Stimulated activated CD4-positive, alpha-beta T cell treated with anti-CD3 and anti-CD28 coated beads, TNF-alpha, amount 100 ng/mL, for 4 hours (primary cell): Measurements from ENCODE around the gene TUBA4B.
"Not testable (repeated sequence)": the region's sequence is repeated elsewhere in the genome, so short reads cannot be mapped to it uniquely, and the experiment has no call there.

Experiments used
- DNase-seq, 3 experiments: peaks; one replicate each; pipeline ENCODE4 v3.0.0-alpha.2; 2020; ENCODE audit warnings: low read depth in 3 of 3

Gene TUBA4B

GRCh38 chr2:219273937-219274336 lies 20.9 kb downstream of the TUBA4B start:
- no peak for DNase-seq

- DNase-seq: no peak
Observed at GRCh38 chr2:219274361-219274921, 21.4 kb downstream of the TUBA4B start.

- peak; percentile 54 to 61 (median 60) for DNase-seq
Observed at GRCh38 chr2:219277703-219278654, 24.9 kb downstream of the TUBA4B start.

- DNase-seq: no peak
Observed at GRCh38 chr2:219278655-219279150, 25.7 kb downstream of the TUBA4B start.

DNA sequence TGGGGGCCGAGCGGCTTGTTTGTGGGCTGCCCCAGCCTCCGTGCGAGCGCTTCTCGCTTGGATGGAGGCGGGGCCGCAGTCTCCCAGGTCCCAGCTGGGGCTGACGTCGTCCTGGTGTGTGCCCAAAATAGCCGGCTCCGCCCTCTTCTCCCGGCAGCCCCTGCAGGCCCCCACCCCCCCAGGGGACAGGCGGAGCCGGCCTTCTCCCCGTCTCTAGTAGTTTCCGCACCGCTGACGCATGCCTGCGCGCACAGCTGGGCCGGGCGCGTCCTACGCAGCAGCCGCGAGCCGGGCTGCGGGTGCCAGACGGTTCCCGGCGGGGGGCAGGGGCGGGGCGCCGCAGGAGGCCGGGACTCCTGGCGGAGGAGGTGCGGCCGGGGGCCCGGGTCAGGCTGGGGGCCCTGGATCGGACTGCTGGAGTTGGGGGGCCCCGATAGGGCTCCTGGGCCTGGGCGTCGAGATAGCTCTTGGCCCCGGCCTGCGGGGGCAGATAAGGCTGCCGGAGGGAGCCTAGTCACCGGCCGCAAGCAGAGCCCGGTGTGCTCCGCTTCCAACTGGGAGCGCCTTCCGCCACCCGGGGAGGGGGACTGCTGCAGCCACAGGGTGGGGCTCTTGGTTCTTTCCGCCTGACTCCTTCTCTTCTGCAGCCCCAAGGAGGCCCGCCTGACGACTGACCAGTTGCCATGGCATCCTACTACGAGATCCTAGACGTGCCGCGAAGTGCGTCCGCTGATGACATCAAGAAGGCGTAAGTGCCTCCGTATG lies 26.3 kb downstream of the TUBA4B start, which contains the start of gene DNAJB2:
Gene DNAJB2, plus strand, starts transcription at position 216 of the 765 bp plus-strand sequence. Its CDS starts 468 bp downstream, at position 684.
- DNase-seq: peak; percentile 94 to 99 (median 99)

- DNase-seq: no peak
Observed at GRCh38 chr2:219279916-219280516, 27.0 kb downstream of the TUBA4B start.

DNA sequence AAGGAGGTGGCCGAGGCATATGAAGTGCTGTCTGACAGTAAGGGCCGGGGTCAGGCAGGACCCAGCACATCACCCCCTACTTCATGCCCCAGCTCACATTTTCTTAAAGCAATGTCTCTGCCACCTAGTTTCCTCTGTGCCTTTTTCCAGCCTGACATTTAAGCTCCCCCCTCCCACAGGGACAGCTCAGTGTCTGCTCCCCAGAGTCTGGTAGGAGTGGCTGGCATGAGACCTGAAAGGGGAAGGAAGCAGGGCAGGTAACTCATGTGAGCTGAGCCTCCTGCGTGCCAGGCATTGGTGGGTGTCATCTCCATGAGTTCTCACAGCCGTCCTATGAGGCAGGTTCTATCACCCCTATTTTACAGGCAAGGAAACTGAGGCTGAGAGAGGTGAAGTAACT lies 27.6 kb downstream of the TUBA4B start:
- no peak for DNase-seq

GRCh38 chr2:219281588-219281987 lies 28.5 kb downstream of the TUBA4B start:
- no peak for DNase-seq

DNA sequence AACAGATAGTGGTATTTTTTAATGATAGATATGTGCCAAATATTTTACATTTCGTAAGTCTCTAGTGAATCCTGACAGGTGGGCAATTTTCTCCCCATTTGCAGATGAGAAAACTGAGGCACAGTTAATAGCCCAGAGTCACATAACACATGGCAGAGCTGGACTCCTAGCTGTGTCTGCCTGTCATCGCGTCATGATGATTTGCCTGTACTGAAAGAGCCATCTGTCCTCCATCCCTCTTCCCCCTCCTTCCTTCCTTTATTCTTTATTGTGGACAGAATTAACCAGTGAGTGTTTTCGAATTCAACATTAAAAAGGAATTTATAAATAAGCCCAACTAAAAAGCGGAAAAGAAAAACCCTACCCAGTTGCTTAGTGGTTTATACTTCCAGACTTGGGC lies 29.3 kb downstream of the TUBA4B start:
- no peak for DNase-seq

DNA sequence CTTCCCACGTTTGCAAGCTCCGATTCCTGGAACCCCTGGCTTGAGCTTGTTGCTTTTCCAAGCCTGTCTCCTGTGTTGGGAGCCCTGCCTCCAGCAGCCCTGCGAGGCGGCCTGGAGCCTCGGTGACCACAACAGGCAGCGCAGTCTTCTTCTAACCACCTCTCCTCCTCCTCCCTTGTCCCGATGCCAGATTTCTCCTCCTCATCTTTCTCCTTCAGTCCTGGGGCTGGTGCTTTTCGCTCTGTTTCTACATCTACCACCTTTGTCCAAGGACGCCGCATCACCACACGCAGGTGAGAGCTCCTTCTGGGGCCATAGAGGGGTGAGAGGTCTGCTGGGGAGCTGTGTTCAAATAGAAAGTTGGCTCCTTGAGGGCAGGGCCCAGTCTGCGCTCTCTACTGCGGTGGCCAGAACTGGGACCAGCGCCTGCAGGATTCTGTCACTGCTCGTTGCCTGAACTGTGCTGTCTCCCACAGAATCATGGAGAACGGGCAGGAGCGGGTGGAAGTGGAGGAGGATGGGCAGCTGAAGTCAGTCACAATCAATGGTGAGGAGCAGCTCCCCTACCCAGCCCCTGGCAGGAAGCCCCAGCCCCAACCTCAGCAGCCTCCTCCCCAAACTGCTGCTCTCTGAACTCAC lies 30.0 kb downstream of the TUBA4B start:
- DNase-seq: no peak

- no peak for DNase-seq
Observed at GRCh38 chr2:219284501-219285372, 31.7 kb downstream of the TUBA4B start.

- no peak for DNase-seq
Observed at GRCh38 chr2:219285373-219285735, 32.3 kb downstream of the TUBA4B start.

GRCh38 chr2:219285894-219286425 lies 32.9 kb downstream of the TUBA4B start:
- no peak for DNase-seq

DNA sequence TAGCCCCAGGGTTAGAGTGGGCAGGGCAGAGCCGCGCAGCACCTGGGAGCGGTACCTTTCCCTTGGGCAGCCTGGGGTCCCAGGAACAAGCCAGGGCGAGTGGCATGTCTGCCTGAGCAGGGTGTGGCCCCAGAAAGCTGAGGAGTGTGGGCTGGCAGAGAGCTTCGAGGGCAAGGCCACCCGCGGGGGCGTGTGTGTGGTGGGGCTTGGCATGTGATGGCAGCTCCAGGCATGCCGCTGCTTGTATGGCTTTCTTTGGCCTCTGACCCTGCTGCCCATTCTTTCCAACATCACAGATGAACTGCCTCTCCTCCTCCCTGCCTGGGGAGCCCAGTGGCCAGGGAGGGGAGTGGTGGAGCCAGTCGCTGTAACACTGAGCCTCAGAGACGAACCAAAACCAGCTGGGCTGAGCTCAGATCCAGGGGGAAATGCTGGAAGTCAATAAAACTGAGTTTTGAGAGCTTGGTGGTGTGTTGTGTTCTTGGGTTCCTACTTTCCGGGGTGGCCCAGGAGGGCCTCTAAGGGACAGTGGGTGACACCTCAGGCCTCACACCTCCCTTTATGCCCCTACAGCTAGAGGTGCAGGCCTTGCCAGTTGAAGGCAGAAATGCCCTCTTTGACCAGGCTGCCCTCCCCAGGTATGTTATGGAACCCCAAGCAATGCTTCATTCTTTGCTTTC lies 33.5 kb downstream of the TUBA4B start:
- no peak for DNase-seq

DNA sequence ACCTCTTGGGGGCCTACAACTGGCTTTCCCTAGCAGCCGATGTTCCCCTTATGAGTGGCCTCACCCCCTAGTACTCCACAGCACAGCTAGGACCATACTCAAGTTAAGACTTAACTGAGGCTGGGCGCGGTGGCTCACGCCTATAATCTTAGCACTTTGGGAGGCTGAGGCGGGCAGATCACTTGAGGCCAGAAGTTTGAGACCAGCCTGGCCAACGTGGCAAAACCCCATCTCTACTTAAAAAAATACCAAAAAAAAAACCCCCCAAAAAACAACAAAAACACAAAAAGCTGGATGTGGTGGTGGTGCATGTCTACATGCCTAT lies 34.0 kb downstream of the TUBA4B start:
- DNase-seq: not testable (repeated sequence)

- no peak for DNase-seq
Observed at GRCh38 chr2:219287580-219288265, 34.7 kb downstream of the TUBA4B start.

- no peak for DNase-seq
Observed at GRCh38 chr2:219289195-219289536, 36.1 kb downstream of the TUBA4B start.

- no peak for DNase-seq
Observed at GRCh38 chr2:219289537-219290361, 36.7 kb downstream of the TUBA4B start.
